Measurements from ENCODE around the gene BEND3. TPM values are rescaled to one million over a fixed set of nuclear protein-coding genes. Genes with fewer than 3 reads are reported as not detected.

The BEND3 gene
- total RNA-seq, 4 donors from 2014 or later: 1.1 to 1.8 (median 1.4) TPM

DNA sequence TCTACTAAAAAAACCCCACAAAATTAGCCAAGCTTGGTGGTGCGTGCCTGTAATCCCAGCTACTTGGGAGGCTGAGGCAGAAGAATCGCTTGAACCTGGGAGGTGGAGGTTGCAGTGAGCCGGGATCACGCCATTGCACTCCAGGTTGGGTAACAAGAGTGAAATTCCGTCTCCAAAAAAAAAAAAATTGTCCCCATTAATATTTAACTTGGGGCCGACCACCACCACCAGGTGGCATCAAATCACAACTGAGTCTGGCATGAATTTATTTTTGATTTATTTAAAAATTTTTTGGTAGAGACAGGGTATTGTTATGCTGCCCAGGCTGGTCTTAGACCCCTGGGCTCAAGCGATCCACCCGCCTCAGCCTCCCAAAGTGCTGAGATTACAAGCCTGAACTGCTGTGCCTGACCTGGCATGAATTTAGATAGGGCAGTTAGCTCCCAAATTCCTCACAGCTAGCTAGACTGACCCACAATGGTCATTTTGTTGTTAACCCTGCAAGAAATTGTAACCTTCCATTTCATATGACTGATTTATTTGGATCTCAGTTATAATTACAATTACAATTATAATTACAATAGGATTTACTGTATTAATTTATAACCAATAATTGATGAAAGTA is 17.1 kb upstream of the BEND3 start:
- WGBS, 2 donors: 50 to 59% methylated on average over 8 of the region's 8 CpGs
- TF ChIP-seq, protein P1, sequence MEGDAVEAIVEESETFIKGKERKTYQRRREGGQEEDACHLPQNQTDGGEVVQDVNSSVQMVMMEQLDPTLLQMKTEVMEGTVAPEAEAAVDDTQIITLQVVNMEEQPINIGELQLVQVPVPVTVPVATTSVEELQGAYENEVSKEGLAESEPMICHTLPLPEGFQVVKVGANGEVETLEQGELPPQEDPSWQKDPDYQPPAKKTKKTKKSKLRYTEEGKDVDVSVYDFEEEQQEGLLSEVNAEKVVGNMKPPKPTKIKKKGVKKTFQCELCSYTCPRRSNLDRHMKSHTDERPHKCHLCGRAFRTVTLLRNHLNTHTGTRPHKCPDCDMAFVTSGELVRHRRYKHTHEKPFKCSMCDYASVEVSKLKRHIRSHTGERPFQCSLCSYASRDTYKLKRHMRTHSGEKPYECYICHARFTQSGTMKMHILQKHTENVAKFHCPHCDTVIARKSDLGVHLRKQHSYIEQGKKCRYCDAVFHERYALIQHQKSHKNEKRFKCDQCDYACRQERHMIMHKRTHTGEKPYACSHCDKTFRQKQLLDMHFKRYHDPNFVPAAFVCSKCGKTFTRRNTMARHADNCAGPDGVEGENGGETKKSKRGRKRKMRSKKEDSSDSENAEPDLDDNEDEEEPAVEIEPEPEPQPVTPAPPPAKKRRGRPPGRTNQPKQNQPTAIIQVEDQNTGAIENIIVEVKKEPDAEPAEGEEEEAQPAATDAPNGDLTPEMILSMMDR (IDR thresholded peaks at IDR 0.05): no peak
- no peak for TF ChIP-seq POLR2A (IDR thresholded peaks at IDR 0.05)
- intact Hi-C loops (cut with DNase I; ENCODE audit: low total_unique reads): no loop called here
- no peak overlapping the region for H3K4me3 ChIP-seq (ENCODE audit: low read depth, poor library complexity, severe bottlenecking)
- DNase-seq (ENCODE audit: low spot score in 2 of 2): peak in 1 of 2 donors; percentile 18

DNA sequence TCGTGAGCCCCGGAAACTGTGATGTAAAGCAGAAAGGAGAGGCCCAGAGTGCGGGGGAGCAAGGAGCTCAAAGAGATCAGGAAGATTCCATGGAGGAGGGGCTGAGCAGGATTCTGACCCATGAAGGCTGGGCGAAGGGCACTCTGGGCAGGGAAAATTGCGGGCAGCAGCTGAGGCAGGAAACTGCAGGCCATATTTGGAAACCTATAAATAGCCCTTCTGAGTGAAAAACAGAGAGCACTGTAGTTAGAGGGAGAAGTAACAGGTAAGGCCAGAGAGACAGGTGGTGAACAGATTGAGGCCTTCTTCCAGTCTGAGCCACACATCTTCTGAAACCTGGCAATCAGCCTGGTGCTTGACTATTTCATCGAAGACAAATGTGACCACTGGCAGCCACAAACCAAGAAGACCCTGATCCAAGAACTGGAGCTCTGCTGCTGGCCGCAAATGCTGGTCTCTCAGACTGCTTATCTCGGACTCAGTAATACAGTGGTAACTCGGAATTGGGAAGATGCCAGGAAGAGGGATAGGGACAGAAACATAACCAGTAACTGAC is 14.1 kb upstream of the BEND3 start:
- WGBS, 2 donors: 75 to 77% methylated on average over 9 of the region's 9 CpGs
- no peak for DNase-seq (ENCODE audit: low spot score in 2 of 2)
- TF ChIP-seq, protein P1 (IDR thresholded peaks at IDR 0.05): no peak
- TF ChIP-seq POLR2A (IDR thresholded peaks at IDR 0.05): no peak
- no peak overlapping the region for H3K4me3 ChIP-seq (ENCODE audit: low read depth, poor library complexity, severe bottlenecking)
- intact Hi-C loops (cut with DNase I; ENCODE audit: low total_unique reads): no loop called here

DNA sequence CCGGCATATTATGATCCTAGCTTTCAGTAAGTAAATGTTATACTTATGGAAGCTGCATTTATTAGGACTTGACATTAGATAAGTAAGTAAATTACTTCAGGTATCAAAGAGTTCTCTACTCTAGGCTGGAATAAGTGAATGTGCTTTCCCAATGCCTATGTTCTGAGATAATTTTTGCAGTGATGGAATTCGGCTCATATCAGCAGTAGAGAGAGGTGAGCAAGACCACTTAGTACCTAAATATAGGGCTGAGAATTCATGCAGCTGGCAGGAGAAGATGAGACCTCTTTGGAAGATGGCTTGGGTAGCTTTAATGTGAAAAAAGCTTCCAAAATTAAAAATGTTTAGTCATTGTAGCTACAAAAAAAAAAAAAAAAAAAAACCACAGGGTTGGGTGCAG is 13.3 kb upstream of the BEND3 start:
- TF ChIP-seq, protein P1 (IDR thresholded peaks at IDR 0.05): no peak
- TF ChIP-seq POLR2A (IDR thresholded peaks at IDR 0.05): no peak
- WGBS, 2 donors: 83 to 85% methylated on average over 2 of the region's 2 CpGs
- H3K4me3 ChIP-seq (ENCODE audit: low read depth, poor library complexity, severe bottlenecking): no peak overlapping the region
- intact Hi-C loops (cut with DNase I; ENCODE audit: low total_unique reads): no loop called here
- DNase-seq (ENCODE audit: low spot score in 2 of 2): no peak

DNA sequence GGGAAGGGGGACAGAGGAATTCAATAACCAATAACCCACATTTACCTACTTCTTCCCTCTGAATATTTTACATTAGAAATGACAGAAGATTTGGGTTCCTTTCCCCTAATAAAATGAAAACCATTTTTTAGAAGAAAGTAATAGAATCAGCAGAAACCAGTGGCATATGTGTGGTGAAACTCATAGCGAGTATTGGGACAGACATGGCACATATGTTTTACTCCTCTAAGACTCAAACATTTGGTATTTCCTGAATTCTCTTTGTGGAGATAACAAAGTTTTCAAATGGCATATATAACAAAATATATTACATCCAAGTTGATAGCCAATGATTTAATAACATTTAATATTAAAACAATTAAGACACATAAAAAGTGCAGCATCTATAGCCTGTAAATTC is 12.9 kb upstream of the BEND3 start:
- intact Hi-C loops (cut with DNase I; ENCODE audit: low total_unique reads): no loop called here
- TF ChIP-seq, protein P1 (IDR thresholded peaks at IDR 0.05): no peak
- no peak for TF ChIP-seq POLR2A (IDR thresholded peaks at IDR 0.05)
- no peak overlapping the region for H3K4me3 ChIP-seq (ENCODE audit: low read depth, poor library complexity, severe bottlenecking)
- no peak for DNase-seq (ENCODE audit: low spot score in 2 of 2)
- 83 to 94% methylated on average over 1 of the region's 1 CpG for WGBS, 2 donors

DNA sequence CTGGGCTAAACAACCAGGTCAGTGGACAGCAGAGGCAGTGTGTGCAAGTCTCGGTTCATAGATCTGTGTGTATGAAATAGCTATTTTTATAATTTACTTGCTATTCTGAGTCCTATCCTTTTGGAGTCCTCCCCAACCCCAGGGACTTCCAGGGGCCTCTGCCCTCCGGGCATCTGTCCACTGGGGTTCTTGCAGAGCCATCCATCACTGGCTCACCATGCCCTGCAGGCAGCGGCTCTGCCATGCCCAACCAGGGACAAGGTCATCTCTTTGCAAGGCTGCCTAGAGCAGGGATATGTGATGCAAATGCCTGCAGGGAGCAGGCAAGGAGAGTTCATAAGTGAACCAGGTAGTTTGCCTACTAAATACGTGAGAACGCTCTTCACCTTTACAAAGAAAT is 10.5 kb upstream of the BEND3 start:
- WGBS, 2 donors: 85 to 96% methylated on average over 5 of the region's 5 CpGs
- TF ChIP-seq, protein P1 (IDR thresholded peaks at IDR 0.05): no peak
- no peak for TF ChIP-seq POLR2A (IDR thresholded peaks at IDR 0.05)
- no peak overlapping the region for H3K4me3 ChIP-seq (ENCODE audit: low read depth, poor library complexity, severe bottlenecking)
- DNase-seq (ENCODE audit: low spot score in 2 of 2): peak in 1 of 2 donors; percentile 59
- intact Hi-C loops (cut with DNase I; ENCODE audit: low total_unique reads): no loop called here

DNA sequence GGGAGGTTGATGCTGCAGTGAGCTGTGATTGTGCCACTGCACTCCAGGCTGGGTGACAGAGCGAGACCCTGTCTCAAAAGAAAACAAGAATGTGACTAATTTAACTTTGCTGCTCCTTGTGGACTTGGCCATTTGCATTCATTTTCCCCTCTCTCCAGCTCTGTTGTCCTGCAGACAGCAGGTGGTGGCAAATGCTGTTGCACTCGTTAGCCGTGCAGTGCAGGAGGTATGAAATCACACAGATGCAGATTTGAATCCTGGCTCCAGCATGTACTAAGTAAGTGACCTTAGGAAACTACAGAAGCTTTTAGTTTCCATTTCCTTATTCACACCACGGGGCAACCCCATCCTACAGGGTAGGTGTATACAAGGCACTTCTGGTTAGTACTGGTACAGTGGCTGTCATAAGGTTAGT is 9.6 kb upstream of the BEND3 start:
- peak in 1 of 2 donors; percentile 61 for DNase-seq (ENCODE audit: low spot score in 2 of 2)
- WGBS, 2 donors: 43 to 56% methylated on average over 4 of the region's 4 CpGs
- H3K4me3 ChIP-seq (ENCODE audit: low read depth, poor library complexity, severe bottlenecking): no peak overlapping the region
- TF ChIP-seq, protein P1 (IDR thresholded peaks at IDR 0.05): no peak
- no peak for TF ChIP-seq POLR2A (IDR thresholded peaks at IDR 0.05)
- intact Hi-C loops (cut with DNase I; ENCODE audit: low total_unique reads): no loop called here

Data from lower leg skin (tissue), 4 donors.